Renal cortical epithelial cell (primary cell): ENCODE measurements around the gene PODN. TPM values are rescaled to one million over a fixed set of nuclear protein-coding genes. Genes with fewer than 3 reads are reported as not detected.

Source experiments
- DNase-seq: peaks from one replicate; pipeline ENCODE4 v3.0.0-alpha.2; 2011; ENCODE audit warnings: low read depth
- total RNA-seq: library from RNA; depleted of rRNA; stranded (reverse); fragments of >200 nt; gene quantifications from 2 replicates; pipeline ENCODE4 v1.2.3, GENCODE V29; 2014

The PODN gene
- total RNA-seq, 1 donor from 2014 or later = 0.40 TPM

DNA sequence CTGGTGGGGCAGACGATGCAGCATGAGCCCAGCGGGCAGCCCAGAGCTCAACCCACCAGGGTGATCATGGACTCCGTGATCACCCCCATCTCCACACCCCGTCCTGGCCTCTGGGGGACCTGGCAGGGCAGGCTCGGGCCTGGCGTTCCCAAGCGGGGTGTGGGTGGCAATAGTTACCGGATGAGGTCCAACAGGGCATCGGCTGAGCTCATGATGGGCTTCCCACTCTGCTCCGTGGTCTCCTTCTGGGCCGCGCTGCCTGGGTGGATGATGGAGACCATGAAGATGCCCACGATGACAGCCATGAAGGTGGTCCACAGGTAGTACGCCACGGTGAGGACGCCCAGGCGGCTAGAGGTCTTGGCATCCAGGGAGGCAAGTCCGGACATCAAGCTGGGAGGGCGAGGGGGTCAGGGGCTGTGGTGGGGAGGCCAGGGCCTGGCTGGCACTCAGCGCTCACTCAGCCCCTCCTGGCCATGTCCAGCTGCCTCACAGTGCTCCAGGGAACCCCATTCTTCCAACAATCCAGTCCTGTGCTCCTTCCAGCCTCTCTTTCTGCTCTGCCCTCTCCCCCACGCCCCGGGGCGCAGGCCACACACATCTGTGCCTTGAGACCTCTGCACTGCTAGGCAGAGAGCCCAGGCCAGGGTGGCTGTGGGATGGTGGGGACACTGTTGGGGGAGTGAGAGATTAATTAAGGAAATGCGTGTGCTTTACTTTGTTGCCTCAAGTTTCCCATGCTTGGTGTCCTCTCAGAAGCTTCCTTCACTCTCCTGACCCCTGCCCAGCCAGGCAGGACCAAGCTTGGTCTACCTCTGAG is 52.8 kb downstream of the PODN start:
- DNase-seq = no peak

DNA sequence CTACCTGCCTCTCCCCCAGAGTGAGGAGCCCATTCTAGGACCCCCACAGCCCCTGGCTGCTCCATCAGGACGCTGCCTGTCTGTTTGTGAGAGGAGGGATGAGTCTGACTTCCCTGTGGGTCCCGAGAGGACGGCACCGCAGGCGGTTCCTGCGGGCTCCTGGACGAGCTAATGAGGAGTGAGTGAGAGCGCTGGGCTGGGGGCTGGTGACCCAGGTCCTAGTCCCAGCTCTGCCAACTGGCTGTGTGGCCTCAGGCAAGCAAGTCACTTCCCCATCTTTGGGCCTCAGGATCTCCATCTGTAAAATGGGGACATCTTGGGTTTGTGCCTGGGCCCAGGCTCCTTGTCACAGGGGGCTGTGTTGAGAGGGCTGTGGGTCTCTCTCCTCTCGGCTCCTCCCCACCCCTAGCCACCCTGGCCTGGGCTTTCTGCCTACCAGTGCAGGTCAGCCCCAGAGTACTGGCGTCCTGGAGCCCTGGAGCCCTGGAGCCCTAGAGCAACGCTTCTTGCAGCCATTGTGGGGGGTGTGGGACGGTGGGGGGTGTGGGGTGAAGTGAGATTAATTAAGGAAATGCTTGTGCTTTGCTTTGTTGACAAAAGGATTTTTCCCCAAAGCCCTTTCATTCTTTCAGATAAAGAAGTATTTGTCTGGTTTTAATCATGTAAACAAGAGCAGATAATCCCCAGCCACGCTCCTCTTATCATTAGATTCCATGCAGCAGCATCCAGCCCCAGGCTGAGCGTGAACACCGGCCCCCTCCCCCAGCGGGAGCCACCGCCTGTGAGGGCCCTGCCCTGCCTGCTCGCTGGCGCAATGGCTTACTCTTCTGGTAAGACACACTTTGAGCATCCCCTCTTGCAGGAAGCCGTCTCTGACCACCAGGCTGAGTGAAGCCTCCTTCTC is 53.6 kb downstream of the PODN start:
- DNase-seq = no peak

DNA sequence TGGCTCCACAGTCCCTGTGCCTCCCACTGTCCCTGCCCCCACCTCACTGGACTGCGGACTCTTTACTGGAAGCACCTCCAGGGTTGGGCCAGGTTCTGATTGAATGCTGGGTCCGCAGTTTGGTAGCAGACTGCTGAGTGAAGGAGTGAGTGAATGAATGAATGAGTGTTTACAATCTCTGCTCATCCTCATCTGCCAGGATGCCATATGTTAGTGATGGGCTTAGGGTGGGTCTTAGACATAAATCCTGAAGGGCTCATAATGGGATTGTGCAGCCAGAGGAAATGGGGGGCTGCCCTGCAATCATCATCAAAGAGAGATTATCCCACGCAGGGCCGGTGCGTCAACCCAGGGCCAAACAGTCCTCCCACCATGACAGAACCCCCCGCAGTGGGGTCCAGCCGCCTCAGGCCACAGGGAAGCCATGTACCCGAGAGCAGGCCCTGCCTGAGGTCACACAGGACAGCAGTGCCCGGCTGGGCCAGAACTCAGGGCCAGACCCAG is 54.3 kb downstream of the PODN start:
- no peak for DNase-seq

DNA sequence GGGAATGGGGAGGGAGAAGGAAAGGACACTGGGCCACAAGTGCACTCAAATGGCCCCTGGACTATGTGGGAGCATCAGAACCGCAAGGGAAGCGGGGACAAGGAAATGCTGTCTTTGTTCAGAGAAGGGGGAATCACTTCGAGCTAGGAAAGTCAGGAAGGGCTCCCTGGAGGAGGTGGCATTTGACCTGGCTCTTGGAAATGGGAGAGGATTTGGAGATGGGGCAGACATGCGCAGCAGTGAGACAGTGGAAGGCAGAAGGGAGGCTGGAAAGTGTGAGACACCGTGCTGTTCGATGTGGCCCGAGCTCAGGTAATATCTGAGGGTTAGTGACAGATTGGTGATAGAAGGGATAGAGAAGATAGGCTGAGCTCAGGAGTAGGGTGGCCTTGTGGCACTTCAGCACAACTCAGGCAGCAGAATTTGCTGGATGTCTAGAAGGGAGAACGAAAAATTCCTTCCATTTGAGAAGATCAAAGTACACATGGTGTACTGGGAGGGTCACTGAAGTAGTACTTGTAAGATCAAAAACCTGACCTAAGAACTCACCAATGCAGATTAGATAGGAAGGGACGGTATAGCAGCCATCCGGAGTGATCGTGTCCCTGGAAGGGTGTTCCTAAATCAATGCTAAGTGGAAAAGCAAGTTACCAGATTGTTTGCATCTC is 55.1 kb downstream of the PODN start:
- DNase-seq = no peak

DNA sequence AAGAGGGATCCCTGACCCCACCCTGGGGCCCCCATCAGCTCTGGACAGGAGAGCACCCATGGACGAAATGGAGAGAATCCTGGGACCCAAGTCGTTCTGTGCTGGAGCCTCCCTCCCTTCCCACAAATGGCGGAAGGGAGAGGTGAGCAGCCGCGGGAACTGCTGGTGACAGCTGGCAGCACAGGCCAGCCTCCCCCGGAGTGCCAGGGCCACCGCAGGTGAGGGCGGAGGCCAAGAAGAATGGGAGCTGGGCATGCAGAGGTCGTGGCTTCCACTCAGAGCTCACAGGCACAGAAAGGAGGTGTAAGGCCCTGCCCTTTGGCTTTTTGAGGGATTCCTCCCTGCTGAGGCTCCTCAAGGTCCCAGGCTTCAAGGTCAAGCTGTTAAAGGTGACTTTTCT is 55.8 kb downstream of the PODN start:
- no peak for DNase-seq

DNA sequence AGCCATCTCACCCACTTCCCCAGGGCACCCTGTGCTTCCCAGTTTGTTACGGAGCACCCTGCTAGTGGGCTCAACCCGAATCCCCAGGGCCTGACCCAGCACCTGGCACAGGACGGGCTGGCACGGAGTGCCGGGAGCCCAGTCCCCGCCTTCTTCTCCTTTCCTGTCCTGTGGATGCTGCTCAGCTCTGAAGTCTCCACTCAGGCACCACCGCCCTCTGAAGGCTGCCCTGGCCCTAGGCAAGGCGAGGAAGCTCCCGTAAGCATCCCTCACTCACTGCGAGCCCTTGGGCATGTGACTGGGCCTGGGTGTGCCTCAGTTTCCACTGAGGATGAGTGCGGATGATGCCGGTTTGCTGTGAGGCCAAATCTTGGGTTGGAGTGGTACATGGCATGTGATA is 58.6 kb downstream of the PODN start:
- no peak for DNase-seq

DNA sequence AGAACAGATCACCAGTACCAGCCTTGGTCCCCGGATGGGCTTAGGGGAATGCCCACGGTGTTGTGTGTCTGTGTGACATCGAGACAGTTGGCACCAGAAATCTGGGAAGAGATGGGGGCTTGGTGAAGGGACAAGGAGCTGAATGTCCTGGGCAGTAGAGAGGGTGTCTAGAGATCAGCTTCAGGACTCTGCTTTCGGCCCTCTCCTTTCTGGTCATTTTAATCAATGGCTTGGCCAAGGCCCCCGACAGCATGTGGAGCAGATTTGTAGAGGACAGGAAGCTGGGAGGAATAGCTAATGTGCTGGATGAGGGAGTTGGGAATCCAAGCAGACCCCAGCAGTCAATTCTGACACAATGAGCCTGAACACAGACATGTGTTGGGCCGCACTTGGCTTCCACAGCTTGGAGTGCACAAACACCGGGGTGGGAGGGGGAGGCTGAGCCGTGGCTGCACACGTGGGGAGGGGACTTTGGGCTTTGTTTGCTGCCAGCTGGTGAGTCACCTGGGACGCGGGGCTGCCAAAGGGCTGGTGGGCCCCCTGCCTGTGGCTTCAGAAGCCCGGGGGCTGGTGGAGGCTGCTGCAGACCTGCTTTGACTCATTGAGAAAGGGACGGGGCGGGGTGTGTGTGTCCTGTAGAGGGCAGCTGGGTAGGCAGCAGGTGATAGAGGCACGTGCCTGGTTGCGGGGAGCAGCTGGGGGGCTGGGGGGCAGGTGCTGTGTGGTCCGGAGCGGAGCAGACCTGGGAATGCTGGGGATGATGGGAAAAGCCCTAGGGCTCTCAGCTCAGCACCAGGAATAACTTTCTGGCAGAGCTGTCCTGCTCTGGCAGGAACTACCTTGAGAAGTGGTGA is 59.5 kb downstream of the PODN start:
- peak; percentile 67 for DNase-seq

DNA sequence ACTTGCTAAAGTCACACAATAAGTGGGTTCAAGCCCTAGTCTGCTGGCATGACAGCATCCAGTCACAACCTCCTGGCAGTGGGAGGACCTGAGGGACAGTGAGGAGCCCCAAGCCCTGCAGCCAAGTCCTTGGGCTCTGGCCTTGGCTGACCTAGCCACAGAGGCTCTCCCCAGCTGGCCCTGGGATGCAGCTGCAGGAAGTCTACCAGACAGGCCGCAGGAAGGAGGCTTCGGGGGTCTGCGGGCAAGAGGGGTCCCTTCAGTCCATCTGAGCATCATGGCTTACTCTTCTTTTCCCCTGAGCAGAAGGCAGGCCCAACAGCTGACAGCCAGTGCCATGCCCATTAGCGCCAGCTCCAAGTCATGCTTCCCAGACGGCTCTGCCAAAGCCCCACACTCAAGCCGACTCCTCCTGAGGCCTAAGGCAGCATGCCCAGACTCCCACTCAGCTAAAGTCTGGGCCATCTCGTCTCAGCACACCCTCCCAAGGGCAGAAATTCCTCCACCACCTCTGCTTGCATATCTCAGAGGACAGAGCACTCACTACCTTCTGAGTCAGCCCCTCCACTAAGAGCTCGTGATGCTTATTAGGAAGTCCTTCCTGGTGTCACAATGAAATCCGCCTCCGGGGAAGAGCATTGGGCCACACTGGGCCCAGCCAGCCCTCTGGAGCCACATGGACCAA is 60.3 kb downstream of the PODN start:
- peak; percentile 37 for DNase-seq

DNA sequence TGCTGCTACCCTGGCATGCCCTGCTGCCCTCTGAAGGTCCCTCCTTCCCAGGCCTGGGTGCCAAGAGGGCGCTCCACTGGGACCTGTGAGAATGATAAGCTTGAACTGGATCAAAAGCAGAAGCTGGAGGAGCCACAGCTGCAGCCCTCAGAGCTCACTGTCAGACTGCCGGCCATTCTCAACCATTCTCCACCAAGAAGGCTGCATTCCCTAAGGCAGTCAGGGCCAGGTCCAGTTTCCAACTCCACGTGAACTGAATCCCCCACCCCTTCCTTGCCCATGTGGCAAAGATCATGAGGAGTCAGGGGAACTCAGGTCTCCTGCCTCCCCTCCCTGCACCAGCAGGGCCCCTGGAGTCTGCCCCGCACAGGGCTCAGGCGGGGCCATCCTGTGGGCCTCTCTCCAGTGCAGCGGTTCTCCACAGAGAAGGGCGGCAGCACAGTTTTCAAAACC is 61.0 kb downstream of the PODN start:
- DNase-seq = no peak

DNA sequence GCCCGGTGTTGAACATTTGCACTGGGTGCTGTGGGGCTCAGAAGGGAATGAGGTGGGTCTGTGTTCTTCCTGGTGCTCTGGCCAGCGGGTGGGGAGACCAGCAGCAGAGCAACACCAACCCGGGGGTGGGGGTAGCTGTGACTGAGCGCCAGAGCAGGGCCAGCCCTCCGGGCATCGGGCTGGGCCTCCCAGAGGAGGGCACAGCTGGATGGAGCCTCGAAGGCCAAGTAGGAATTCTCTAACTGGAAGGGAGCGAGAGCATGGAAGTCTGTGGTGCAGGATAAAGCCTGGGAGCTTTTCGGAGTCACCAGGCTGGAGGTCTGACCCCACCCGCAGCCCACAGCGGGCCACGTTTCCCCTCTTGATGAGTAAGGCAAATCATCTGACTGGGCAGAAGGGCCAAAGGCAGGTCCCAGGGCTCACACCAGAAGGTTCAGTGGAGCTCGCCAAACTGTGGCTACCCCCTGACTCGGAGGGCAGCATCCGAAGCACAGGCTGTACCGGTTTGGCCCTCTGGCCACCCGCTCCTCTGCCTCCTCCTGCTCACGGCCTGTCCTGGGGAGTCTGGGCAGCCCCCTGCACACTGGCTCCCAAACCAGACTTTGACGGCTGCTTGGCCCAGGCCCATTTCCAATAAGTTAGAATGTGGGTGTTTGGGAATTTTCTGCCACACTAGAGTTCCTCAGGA is 61.6 kb downstream of the PODN start:
- no peak for DNase-seq

DNA sequence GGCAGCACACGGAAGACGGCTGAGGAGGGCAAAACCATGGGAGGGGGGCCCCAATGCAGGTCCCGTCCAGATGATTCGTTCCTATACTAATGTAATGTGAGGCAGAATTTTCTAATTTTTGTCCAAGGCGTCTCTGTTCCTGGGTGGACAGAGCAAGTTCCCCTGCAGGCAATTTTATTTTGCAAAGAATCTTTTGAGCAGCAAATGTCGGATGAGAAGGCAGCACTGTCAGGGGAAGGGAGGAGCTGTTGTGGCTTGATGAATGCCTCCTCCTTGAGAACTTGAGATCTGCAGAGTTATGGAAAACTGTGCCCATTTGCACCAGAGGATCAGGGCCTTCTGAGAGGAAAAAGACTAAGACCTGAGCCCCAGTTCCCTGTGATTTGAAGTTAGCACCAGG is 63.1 kb downstream of the PODN start:
- DNase-seq = no peak

DNA sequence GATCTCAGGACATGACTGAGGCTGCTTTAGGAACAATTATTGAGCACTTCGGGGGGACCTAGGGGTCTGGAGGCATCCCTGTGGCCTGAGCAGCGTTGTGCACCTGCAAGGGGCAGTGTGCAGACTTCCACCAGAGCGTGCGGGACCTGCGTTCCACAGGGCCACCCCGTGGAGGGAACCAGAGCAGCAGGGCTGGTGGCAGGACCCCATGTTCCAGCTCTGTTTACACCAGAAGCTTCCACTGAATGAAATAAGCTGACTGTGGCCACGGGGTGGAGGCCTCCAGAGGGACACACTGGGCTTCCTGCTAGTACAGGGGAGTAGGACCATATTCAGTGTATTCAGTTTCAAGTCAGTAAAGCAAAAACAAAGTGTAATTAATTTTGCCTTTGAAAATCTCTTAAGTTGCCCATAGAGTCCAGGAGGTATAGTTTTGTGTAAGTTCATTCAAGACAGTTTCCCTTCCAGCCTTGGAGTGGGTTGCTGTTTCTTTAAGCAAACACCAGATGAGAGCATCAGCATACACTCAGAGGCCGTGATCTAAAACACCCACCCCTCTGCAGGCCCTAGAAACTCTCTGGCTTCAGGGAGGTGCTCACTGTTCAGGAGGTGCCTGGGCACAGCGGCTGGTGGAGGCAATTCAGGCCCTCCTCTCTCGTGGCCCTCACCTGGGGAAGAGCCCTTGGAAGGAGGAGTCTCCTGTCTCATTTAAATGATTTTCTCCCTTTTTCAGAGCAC is 63.8 kb downstream of the PODN start:
- DNase-seq = no peak

DNA sequence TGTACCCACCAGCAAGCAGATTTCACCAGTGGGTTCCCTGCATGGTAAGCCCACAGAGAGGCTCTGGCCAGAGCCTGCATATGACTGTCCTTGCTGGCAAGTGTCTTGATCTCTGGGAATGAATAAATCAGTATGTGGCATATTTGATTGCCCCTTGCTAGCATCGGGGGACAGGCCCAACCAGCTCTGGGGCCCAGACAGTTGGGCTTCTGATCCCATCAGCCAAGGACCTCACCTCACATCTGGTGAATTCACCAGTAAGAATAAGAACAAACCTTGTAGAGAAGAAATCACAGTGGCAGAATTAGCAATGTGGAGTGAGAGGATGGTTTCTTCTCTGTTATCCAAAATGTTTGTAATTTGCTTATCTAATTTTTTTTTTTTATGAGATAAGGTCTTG is 64.5 kb downstream of the PODN start:
- no peak for DNase-seq

DNA sequence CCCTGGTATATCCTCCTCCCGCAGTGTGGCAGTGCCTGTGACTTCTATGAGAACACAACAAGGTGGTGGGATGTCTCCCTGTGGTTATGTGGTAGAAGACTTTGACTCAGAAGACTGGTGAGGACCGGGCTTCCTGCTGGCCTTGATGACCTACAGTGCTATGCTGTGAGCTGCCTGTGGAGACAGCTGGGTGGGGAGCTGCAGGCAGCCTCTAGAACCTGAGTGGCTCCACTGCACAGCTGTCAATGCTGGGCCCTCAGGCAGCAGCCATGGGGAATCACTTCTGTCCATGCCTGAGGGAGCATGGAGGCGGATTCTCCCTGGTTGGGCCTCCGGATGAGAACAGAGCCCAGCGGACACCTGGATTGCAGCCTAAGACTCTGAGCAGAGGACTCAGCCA is 65.5 kb downstream of the PODN start:
- DNase-seq = no peak

DNA sequence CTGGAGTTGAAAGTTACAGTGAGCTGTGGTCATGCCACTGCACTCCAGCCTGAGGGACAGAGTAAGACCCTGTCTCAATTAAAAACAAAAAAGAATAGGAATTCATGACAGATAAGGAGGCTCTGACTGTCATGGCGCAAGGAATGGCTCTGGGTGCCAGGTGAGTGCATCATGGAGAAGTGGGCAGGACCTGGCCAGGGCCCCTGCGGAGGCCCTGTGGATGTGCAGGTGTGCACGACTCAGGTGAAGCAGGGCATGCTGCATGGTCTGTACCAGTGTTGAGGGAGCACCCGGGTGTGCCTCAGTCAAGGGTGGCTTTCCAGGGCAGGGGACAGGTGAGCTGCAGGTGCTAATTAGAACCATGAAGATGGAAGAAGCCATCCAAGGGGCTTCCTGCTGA is 66.4 kb downstream of the PODN start:
- no peak for DNase-seq

DNA sequence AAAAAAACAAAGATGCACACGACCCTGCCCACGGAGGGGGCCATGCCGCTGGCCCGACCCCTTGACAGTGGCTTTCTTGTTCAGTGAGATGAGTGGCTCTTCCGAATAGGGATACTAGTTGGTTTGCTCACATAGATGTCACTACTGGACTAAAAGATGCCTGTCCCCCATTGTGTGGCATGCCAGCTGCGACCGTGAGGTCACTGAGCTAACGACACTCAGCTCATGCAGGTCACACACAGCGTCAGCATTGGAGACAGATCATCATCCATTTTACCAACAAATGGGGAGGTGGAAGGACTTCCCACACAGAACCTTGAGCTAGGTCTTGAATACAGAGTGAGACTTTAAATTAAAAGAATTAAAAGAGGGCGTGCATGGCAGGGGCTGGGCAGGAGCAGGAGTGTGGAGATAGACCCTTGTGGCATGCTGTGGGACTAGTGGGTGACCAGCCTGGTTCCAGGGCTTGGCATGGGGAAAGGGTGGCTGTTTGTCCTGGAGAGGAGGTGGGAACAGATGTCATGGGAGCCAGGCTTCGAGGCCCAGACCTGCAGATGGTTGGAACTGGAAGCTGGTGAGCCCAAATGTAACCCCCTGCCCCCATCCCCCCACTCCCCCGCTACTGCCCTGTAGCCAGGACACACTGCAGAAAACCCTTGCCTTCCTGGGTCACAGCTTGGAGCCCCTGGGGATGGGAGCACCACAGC is 68.0 kb downstream of the PODN start:
- no peak for DNase-seq

DNA sequence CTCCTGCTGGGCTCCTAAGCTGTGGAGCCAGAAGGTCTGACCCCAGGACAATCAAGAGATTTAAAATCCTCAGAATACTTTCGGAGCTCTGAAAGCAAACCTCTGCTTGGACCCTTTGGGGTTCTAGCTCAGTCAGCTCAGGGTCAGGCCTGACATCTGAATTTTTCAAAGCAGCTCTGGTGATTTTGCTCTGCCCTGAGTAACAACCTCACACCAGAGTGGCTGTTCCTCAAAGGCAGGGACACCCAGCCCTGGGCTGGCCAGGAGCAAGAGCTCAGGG is 68.5 kb downstream of the PODN start:
- DNase-seq = no peak

DNA sequence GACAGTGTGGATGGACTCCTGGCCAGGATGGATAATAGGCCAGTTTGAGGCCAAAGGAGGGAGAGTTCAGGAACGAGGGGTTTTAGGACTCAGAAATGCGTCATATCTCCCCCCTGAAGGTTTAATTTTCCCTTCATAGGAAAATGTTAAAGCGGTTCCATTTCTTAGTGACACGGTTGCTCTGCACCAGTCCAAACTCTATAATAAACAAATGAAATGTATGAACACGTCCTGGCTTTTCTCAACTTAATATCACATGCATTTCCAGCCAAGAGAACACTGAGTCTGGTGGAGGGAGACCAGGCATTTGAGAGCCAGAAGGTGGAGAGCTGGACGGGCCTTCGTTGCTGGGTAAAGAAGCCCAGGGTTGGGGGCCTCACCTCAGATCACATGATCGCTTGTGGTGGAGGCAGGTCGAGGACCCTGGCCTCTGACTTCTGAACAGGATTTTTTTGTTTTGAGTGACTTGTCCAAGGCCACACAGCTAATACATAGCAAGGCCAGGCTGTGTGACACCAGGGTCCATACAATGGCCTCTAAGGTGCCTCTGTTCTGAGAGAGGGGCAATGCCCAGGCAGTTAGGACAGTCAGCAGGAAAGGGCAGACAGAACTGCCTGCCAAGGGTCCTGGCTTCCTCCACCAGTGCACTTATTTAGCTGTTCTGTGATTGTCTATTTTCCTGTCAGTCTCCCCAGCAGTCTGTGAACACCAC is 69.0 kb downstream of the PODN start:
- DNase-seq = no peak
